ENCODE data around the gene PAK1.
A peak's percentile ranks its signal among the peaks of the same experiment; 100 is the strongest.
"Not testable (repeated sequence)": the region's sequence is repeated elsewhere in the genome, so short reads cannot be mapped to it uniquely, and the experiment has no call there.

Gene PAK1

GRCh38 chr11:77508019-77508418, 34.1 kb upstream of the PAK1 start:
- peaks cover 13% of the 10 kb centered on the region for H3K4me1 ChIP-seq (ENCODE audit: insufficient read depth, low read length)
- no peak overlapping the region for H3K9ac ChIP-seq (ENCODE audit: low read depth, low read length)
- H3K4me3 ChIP-seq (ENCODE audit: low read length): no peak overlapping the region
- H3K27ac ChIP-seq (ENCODE audit: low read depth, low read length): no peak overlapping the region
- H3K27me3 ChIP-seq (ENCODE audit: insufficient read depth, low read length): no peaks in the 10 kb centered on the region
- H3K36me3 ChIP-seq (ENCODE audit: insufficient read depth, low read length): no peaks in the 10 kb centered on the region
- H3K9me3 ChIP-seq (ENCODE audit: insufficient read depth, low read depth, low read length): no peaks in the 10 kb centered on the region
- 94% methylated on average over 2 of the region's 2 CpGs for WGBS

GRCh38 chr11:77506857-77507256, 33.0 kb upstream of the PAK1 start:
- no peak overlapping the region for H3K4me3 ChIP-seq (ENCODE audit: low read length)
- H3K27ac ChIP-seq (ENCODE audit: low read depth, low read length): no peak overlapping the region

GRCh38 chr11:77505956-77506355, 32.1 kb upstream of the PAK1 start:
- H3K9me3 ChIP-seq (ENCODE audit: insufficient read depth, low read depth, low read length): no peaks in the 10 kb centered on the region
- H3K9ac ChIP-seq (ENCODE audit: low read depth, low read length): no peak overlapping the region
- H3K4me3 ChIP-seq (ENCODE audit: low read length): no peak overlapping the region
- WGBS: 93% methylated on average over 3 of the region's 3 CpGs
- H3K4me1 ChIP-seq (ENCODE audit: insufficient read depth, low read length): no peaks in the 10 kb centered on the region
- H3K27ac ChIP-seq (ENCODE audit: low read depth, low read length): no peak overlapping the region
- no peaks in the 10 kb centered on the region for H3K36me3 ChIP-seq (ENCODE audit: insufficient read depth, low read length)
- no peaks in the 10 kb centered on the region for H3K27me3 ChIP-seq (ENCODE audit: insufficient read depth, low read length)

More at GRCh38 chr11:77506857-77507256, 33.0 kb upstream of the PAK1 start:
- WGBS: 90% methylated on average over 2 of the region's 2 CpGs
- no peaks in the 10 kb centered on the region for H3K36me3 ChIP-seq (ENCODE audit: insufficient read depth, low read length)
- peaks cover 7% of the 10 kb centered on the region for H3K4me1 ChIP-seq (ENCODE audit: insufficient read depth, low read length)
- H3K9me3 ChIP-seq (ENCODE audit: insufficient read depth, low read depth, low read length): no peaks in the 10 kb centered on the region
- no peak overlapping the region for H3K9ac ChIP-seq (ENCODE audit: low read depth, low read length)
- H3K27me3 ChIP-seq (ENCODE audit: insufficient read depth, low read length): no peaks in the 10 kb centered on the region

GRCh38 chr11:77503006-77503405, 29.1 kb upstream of the PAK1 start:
- Histone ChIP-seq H3K4me1 (ENCODE audit: insufficient read depth, low read length) (no peaks in the 10 kb centered on the region), H3K36me3 (ENCODE audit: insufficient read depth, low read length) (no peaks in the 10 kb centered on the region), H3K27ac (ENCODE audit: low read depth, low read length) (no peak overlapping the region), H3K9me3 (ENCODE audit: insufficient read depth, low read depth, low read length) (no peaks in the 10 kb centered on the region), H3K9ac (ENCODE audit: low read depth, low read length) (no peak overlapping the region), H3K27me3 (ENCODE audit: insufficient read depth, low read length) (no peaks in the 10 kb centered on the region), H3K4me3 (ENCODE audit: low read length) (no peak overlapping the region)
- 87% methylated on average over 3 of the region's 3 CpGs for WGBS

GRCh38 chr11:77502346-77502905, 28.5 kb upstream of the PAK1 start:
- Histone ChIP-seq H3K4me1 (ENCODE audit: insufficient read depth, low read length) (no peaks in the 10 kb centered on the region), H3K27ac (ENCODE audit: low read depth, low read length) (no peak overlapping the region), H3K4me3 (ENCODE audit: low read length) (no peak overlapping the region), H3K27me3 (ENCODE audit: insufficient read depth, low read length) (no peaks in the 10 kb centered on the region), H3K9me3 (ENCODE audit: insufficient read depth, low read depth, low read length) (no peaks in the 10 kb centered on the region), H3K36me3 (ENCODE audit: insufficient read depth, low read length) (no peaks in the 10 kb centered on the region), H3K9ac (ENCODE audit: low read depth, low read length) (no peak overlapping the region)
- WGBS: 88% methylated on average over 3 of the region's 4 CpGs

GRCh38 chr11:77501758-77502157, 27.9 kb upstream of the PAK1 start:
- H3K27ac ChIP-seq (ENCODE audit: low read depth, low read length): no peak overlapping the region
- H3K27me3 ChIP-seq (ENCODE audit: insufficient read depth, low read length): no peaks in the 10 kb centered on the region
- no peak overlapping the region for H3K4me3 ChIP-seq (ENCODE audit: low read length)
- no peaks in the 10 kb centered on the region for H3K36me3 ChIP-seq (ENCODE audit: insufficient read depth, low read length)
- no peaks in the 10 kb centered on the region for H3K9me3 ChIP-seq (ENCODE audit: insufficient read depth, low read depth, low read length)
- H3K4me1 ChIP-seq (ENCODE audit: insufficient read depth, low read length): no peaks in the 10 kb centered on the region
- 56% methylated on average over 1 of the region's 2 CpGs for WGBS
- no peak overlapping the region for H3K9ac ChIP-seq (ENCODE audit: low read depth, low read length)

GRCh38 chr11:77497368-77497767, 23.5 kb upstream of the PAK1 start:
- H3K27me3 ChIP-seq (ENCODE audit: insufficient read depth, low read length): no peaks in the 10 kb centered on the region
- no peak overlapping the region for H3K9ac ChIP-seq (ENCODE audit: low read depth, low read length)
- no peaks in the 10 kb centered on the region for H3K36me3 ChIP-seq (ENCODE audit: insufficient read depth, low read length)
- H3K27ac ChIP-seq (ENCODE audit: low read depth, low read length): no peak overlapping the region
- H3K9me3 ChIP-seq (ENCODE audit: insufficient read depth, low read depth, low read length): no peaks in the 10 kb centered on the region
- H3K4me1 ChIP-seq (ENCODE audit: insufficient read depth, low read length): no peaks in the 10 kb centered on the region
- WGBS: 79% methylated on average over 1 of the region's 1 CpG
- H3K4me3 ChIP-seq (ENCODE audit: low read length): no peak overlapping the region

GRCh38 chr11:77495526-77495925, 21.6 kb upstream of the PAK1 start:
- 96% methylated on average over 1 of the region's 1 CpG for WGBS

GRCh38 chr11:77490035-77490434, 16.1 kb upstream of the PAK1 start:
- H3K9ac ChIP-seq (ENCODE audit: low read depth, low read length); H3K27ac ChIP-seq (ENCODE audit: low read depth, low read length); H3K4me1 ChIP-seq (ENCODE audit: insufficient read depth, low read length); H3K27me3 ChIP-seq (ENCODE audit: insufficient read depth, low read length); H3K36me3 ChIP-seq (ENCODE audit: insufficient read depth, low read length); H3K9me3 ChIP-seq (ENCODE audit: insufficient read depth, low read depth, low read length); H3K4me3 ChIP-seq (ENCODE audit: low read length): not testable (repeated sequence)
- 96% methylated on average over 23 of the region's 28 CpGs for WGBS

More at GRCh38 chr11:77495526-77495925, 21.6 kb upstream of the PAK1 start:
- H3K9ac ChIP-seq (ENCODE audit: low read depth, low read length): no peak overlapping the region
- H3K4me1 ChIP-seq (ENCODE audit: insufficient read depth, low read length): no peaks in the 10 kb centered on the region
- no peak overlapping the region for H3K4me3 ChIP-seq (ENCODE audit: low read length)
- H3K36me3 ChIP-seq (ENCODE audit: insufficient read depth, low read length): no peaks in the 10 kb centered on the region
- H3K27me3 ChIP-seq (ENCODE audit: insufficient read depth, low read length): no peaks in the 10 kb centered on the region
- no peaks in the 10 kb centered on the region for H3K9me3 ChIP-seq (ENCODE audit: insufficient read depth, low read depth, low read length)
- no peak overlapping the region for H3K27ac ChIP-seq (ENCODE audit: low read depth, low read length)

- Histone ChIP-seq H3K36me3 (ENCODE audit: insufficient read depth, low read length) (no peaks in the 10 kb centered on the region), H3K9ac (ENCODE audit: low read depth, low read length) (no peak overlapping the region), H3K27ac (ENCODE audit: low read depth, low read length) (no peak overlapping the region), H3K4me1 (ENCODE audit: insufficient read depth, low read length) (peaks cover 3% of the 10 kb centered on the region; the same call in 1 of the 2 replicates), H3K27me3 (ENCODE audit: insufficient read depth, low read length) (no peaks in the 10 kb centered on the region), H3K4me3 (ENCODE audit: low read length) (no peak overlapping the region), H3K9me3 (ENCODE audit: insufficient read depth, low read depth, low read length) (no peaks in the 10 kb centered on the region)
- WGBS: 91% methylated on average over 2 of the region's 2 CpGs
These were observed 13.9 kb upstream of the PAK1 start for GRCh38 chr11:77487790-77488189.

- Histone ChIP-seq H3K4me1 (ENCODE audit: insufficient read depth, low read length) (peaks cover 20% of the 10 kb centered on the region), H3K27me3 (ENCODE audit: insufficient read depth, low read length) (no peaks in the 10 kb centered on the region), H3K27ac (ENCODE audit: low read depth, low read length) (peak overlapping the region; percentile 83; the same call in 1 of the 2 replicates), H3K36me3 (ENCODE audit: insufficient read depth, low read length) (no peaks in the 10 kb centered on the region), H3K9ac (ENCODE audit: low read depth, low read length) (no peak overlapping the region), H3K4me3 (ENCODE audit: low read length) (no peak overlapping the region), H3K9me3 (ENCODE audit: insufficient read depth, low read depth, low read length) (no peaks in the 10 kb centered on the region)
- WGBS: 80% methylated on average over 1 of the region's 2 CpGs
These were observed 6.0 kb upstream of the PAK1 start for GRCh38 chr11:77479746-77480352.

GRCh38 chr11:77475206-77475605, 1.3 kb upstream of the PAK1 start:
- no peak overlapping the region for H3K9ac ChIP-seq (ENCODE audit: low read depth, low read length)
- no peaks in the 10 kb centered on the region for H3K27me3 ChIP-seq (ENCODE audit: insufficient read depth, low read length)
- no peak overlapping the region for H3K4me3 ChIP-seq (ENCODE audit: low read length)
- peaks cover 39% of the 10 kb centered on the region for H3K4me1 ChIP-seq (ENCODE audit: insufficient read depth, low read length)
- H3K9me3 ChIP-seq (ENCODE audit: insufficient read depth, low read depth, low read length): no peaks in the 10 kb centered on the region
- H3K27ac ChIP-seq (ENCODE audit: low read depth, low read length): no peak overlapping the region
- WGBS: 92% methylated on average over 5 of the region's 5 CpGs
- H3K36me3 ChIP-seq (ENCODE audit: insufficient read depth, low read length): no peaks in the 10 kb centered on the region
